NCI-H2196 (cell line): ENCODE results near the gene MSI2.

Experiments
- DNase-seq: peaks from one replicate; lab custom pipeline; 2025; ENCODE audit not compliant: unreplicated experiment; lab: John Stamatoyannopoulos, UW

Gene MSI2

GRCh38 chr17:57338257-57338914 is 82.1 kb downstream of the MSI2 start:
- DNase-seq = no peak

- DNase-seq = no peak
These were observed 84.0 kb downstream of the MSI2 start for GRCh38 chr17:57340160-57340981.

GRCh38 chr17:57341611-57342540 is 85.6 kb downstream of the MSI2 start:
- DNase-seq = peak; percentile 36

- DNase-seq = no peak
These were observed 86.8 kb downstream of the MSI2 start for GRCh38 chr17:57342963-57343589.

GRCh38 chr17:57343717-57344116 is 87.4 kb downstream of the MSI2 start:
- no peak for DNase-seq

- DNase-seq = no peak
These were observed 87.9 kb downstream of the MSI2 start for GRCh38 chr17:57344261-57344660.

GRCh38 chr17:57349541-57350247 is 93.4 kb downstream of the MSI2 start:
- DNase-seq = no peak

GRCh38 chr17:57350266-57350665 is 93.9 kb downstream of the MSI2 start:
- DNase-seq = no peak

GRCh38 chr17:57352665-57353175 is 96.4 kb downstream of the MSI2 start:
- no peak for DNase-seq

- DNase-seq = no peak
These were observed 98.3 kb downstream of the MSI2 start for GRCh38 chr17:57354673-57355072.

GRCh38 chr17:57355090-57355859 is 99.0 kb downstream of the MSI2 start:
- peak; percentile 59 for DNase-seq

- no peak for DNase-seq
These were observed 99.9 kb downstream of the MSI2 start for GRCh38 chr17:57356153-57356718.

GRCh38 chr17:57356719-57357391 is 100.5 kb downstream of the MSI2 start:
- no peak for DNase-seq

GRCh38 chr17:57357392-57357784 is 101.1 kb downstream of the MSI2 start:
- DNase-seq = peak; percentile 93

- DNase-seq = no peak
These were observed 101.6 kb downstream of the MSI2 start for GRCh38 chr17:57357830-57358430.

- DNase-seq = no peak
These were observed 103.9 kb downstream of the MSI2 start for GRCh38 chr17:57360266-57360665.

GRCh38 chr17:57362797-57363556 is 106.7 kb downstream of the MSI2 start:
- DNase-seq = no peak
